Activated CD8-positive, alpha-beta T cell treated with anti-CD3 and anti-CD28 coated beads for 36 hours (primary cell): ENCODE results near the gene DDO. TPM values are rescaled to one million over a fixed set of nuclear protein-coding genes. Genes with fewer than 3 reads are reported as not detected.

Experiments used
- ATAC-seq: fragments of 200-7000 bp; cut with Tn5 transposase; one replicate; pipeline ENCODE4 v1.10.0; 2021; ENCODE audit warnings: mild to moderate bottlenecking, moderate library complexity
- CTCF ChIA-PET: fragments of 350-600 bp; sonication (Branson Sonifier 250); formaldehyde crosslinking; loops from one replicate; lab custom pipeline; 2021; ENCODE audit warnings: antibody characterized with exemption; lab: Charles Lee
- POLR2A ChIA-PET: fragments of 350-600 bp; sonication (Branson Sonifier 250); formaldehyde crosslinking; loops from one replicate; lab custom pipeline; 2021; ENCODE audit warnings: antibody characterized with exemption; lab: Charles Lee
- DNase-seq: peaks from one replicate; pipeline ENCODE4 v3.0.0-alpha.2; 2020
- H3K27ac Mint-ChIP-seq: one replicate; pipeline ENCODE4 v1.8.0; 2021; ENCODE audit warnings: mild to moderate bottlenecking, mixed read lengths
- H3K27me3 Mint-ChIP-seq: one replicate; pipeline ENCODE4 v1.8.0; 2021; ENCODE audit warnings: mixed read lengths
- H3K36me3 Mint-ChIP-seq: one replicate; pipeline ENCODE4 v1.8.0; 2021; ENCODE audit warnings: low read depth, mixed read lengths
- H3K4me1 Mint-ChIP-seq: one replicate; pipeline ENCODE4 v1.8.0; 2021; ENCODE audit warnings: low read depth, mixed read lengths
- H3K4me3 Mint-ChIP-seq: one replicate; pipeline ENCODE4 v1.8.0; 2021; ENCODE audit warnings: mild to moderate bottlenecking, moderate library complexity, mixed read lengths
- H3K9me3 Mint-ChIP-seq: one replicate; pipeline ENCODE4 v1.8.0; 2021; ENCODE audit warnings: mixed read lengths
- intact Hi-C: fragments of 100-400 bp; cut with micrococcal nuclease; formaldehyde crosslinking; loops from one replicate; pipeline ENCODE4 v1.10.0; 2022
- total RNA-seq, 2 experiments: library from RNA; stranded (reverse); gene quantifications; one replicate each; pipeline ENCODE4 v1.2.3, GENCODE V29; 2021
- TF ChIP-seq, protein P1 (sequence below): fragments of 200-600 bp; IDR thresholded peaks from one replicate; pipeline ENCODE4 v1.8.0; 2022; ENCODE audit warnings: antibody characterized with exemption, mild to moderate bottlenecking

DDO gene
- total RNA-seq, 2 experiments from 2014 or later: not detected

GRCh38 chr6:110387986-110388385 is 27.4 kb downstream of the DDO start:
- H3K36me3 Mint-ChIP-seq: no peaks in the 10 kb centered on the region
- TF ChIP-seq, protein P1, sequence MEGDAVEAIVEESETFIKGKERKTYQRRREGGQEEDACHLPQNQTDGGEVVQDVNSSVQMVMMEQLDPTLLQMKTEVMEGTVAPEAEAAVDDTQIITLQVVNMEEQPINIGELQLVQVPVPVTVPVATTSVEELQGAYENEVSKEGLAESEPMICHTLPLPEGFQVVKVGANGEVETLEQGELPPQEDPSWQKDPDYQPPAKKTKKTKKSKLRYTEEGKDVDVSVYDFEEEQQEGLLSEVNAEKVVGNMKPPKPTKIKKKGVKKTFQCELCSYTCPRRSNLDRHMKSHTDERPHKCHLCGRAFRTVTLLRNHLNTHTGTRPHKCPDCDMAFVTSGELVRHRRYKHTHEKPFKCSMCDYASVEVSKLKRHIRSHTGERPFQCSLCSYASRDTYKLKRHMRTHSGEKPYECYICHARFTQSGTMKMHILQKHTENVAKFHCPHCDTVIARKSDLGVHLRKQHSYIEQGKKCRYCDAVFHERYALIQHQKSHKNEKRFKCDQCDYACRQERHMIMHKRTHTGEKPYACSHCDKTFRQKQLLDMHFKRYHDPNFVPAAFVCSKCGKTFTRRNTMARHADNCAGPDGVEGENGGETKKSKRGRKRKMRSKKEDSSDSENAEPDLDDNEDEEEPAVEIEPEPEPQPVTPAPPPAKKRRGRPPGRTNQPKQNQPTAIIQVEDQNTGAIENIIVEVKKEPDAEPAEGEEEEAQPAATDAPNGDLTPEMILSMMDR: no peak
- H3K27me3 Mint-ChIP-seq: no peaks in the 10 kb centered on the region
- no peak overlapping the region for H3K27ac Mint-ChIP-seq
- no peaks in the 10 kb centered on the region for H3K9me3 Mint-ChIP-seq
- no peak overlapping the region for H3K4me3 Mint-ChIP-seq
- ATAC-seq (no peak), DNase-seq (no peak)
- intact Hi-C loops: no loop called here
- H3K4me1 Mint-ChIP-seq: peaks cover 25% of the 10 kb centered on the region
- ChIA-PET CTCF (interaction anchor here (0.7 to 1.3 kb wide), 3 partner anchors 133 to 348 kb away, joined by 3 to 5 read pairs (median 5); no protein-coding TSS in a partner anchor), POLR2A (no interaction called here)

- no peak for ATAC-seq
- no peaks in the 10 kb centered on the region for H3K36me3 Mint-ChIP-seq
- no peak overlapping the region for H3K4me3 Mint-ChIP-seq
- peaks cover 22% of the 10 kb centered on the region for H3K4me1 Mint-ChIP-seq
- TF ChIP-seq, protein P1: no peak
- CTCF ChIA-PET: interaction anchor here (1.3 to 1.8 kb wide), 2 partner anchors 19 to 345 kb away, joined by 3 to 8 read pairs; no protein-coding TSS in a partner anchor
- H3K27me3 Mint-ChIP-seq: no peaks in the 10 kb centered on the region
- H3K9me3 Mint-ChIP-seq: peaks cover 1% of the 10 kb centered on the region
- intact Hi-C loops: no loop called here
- POLR2A ChIA-PET: no interaction called here
- DNase-seq: no peak
- no peak overlapping the region for H3K27ac Mint-ChIP-seq
Observed at GRCh38 chr6:110385458-110385863, 29.9 kb downstream of the DDO start.

GRCh38 chr6:110378552-110378951 is 36.8 kb downstream of the DDO start:
- ChIA-PET CTCF (no interaction called here), POLR2A (no interaction called here)
- no peak overlapping the region for H3K4me3 Mint-ChIP-seq
- no peak for DNase-seq
- ATAC-seq: no peak
- intact Hi-C loops: no loop called here
- peaks cover 1% of the 10 kb centered on the region for H3K9me3 Mint-ChIP-seq
- H3K27ac Mint-ChIP-seq: no peak overlapping the region
- no peaks in the 10 kb centered on the region for H3K4me1 Mint-ChIP-seq
- TF ChIP-seq, protein P1: no peak
- no peaks in the 10 kb centered on the region for H3K27me3 Mint-ChIP-seq
- no peaks in the 10 kb centered on the region for H3K36me3 Mint-ChIP-seq

- no peak for DNase-seq
- ChIA-PET CTCF (interaction anchor here (1.1 to 2.0 kb wide), 4 partner anchors 12 to 329 kb away, joined by 4 to 9 read pairs (median 4); no protein-coding TSS in a partner anchor), POLR2A (no interaction called here)
- H3K9me3 Mint-ChIP-seq: no peaks in the 10 kb centered on the region
- H3K4me1 Mint-ChIP-seq: peaks cover 38% of the 10 kb centered on the region
- no peak overlapping the region for H3K27ac Mint-ChIP-seq
- no peak for ATAC-seq
- intact Hi-C loops: no loop called here
- no peaks in the 10 kb centered on the region for H3K36me3 Mint-ChIP-seq
- H3K4me3 Mint-ChIP-seq: no peak overlapping the region
- TF ChIP-seq, protein P1: no peak
- H3K27me3 Mint-ChIP-seq: no peaks in the 10 kb centered on the region
Observed at GRCh38 chr6:110369066-110369465, 46.3 kb downstream of the DDO start.

DNA sequence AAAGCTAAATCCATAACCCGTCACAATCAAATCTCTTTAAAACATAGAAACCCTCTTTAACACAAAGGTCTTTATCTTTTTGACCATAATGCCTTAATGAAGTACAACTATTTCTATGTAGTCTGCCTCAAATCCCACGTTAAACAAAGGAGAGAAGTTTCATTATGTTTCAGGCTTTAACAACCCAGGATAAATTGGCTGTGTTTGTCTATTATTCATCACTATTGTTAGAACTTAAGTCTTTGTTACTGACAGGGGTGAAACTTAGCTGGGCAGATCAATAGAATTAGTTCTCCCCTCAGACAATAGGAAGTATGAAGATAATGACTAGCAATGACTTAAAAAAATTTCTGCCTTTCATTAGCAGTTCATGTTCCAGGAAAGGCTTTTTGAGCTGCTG is 47.1 kb downstream of the DDO start:
- H3K36me3 Mint-ChIP-seq: no peaks in the 10 kb centered on the region
- POLR2A ChIA-PET: interaction anchor here (0.8 kb wide), 1 partner anchor 13 kb away, joined by 3 read pairs; no protein-coding TSS in a partner anchor

More for the DNA sequence above, 47.1 kb downstream of the DDO start:
- no peak for DNase-seq
- Mint-ChIP-seq H3K9me3 (no peaks in the 10 kb centered on the region), H3K4me1 (peaks cover 40% of the 10 kb centered on the region), H3K27me3 (no peaks in the 10 kb centered on the region), H3K27ac (no peak overlapping the region), H3K4me3 (no peak overlapping the region)
- CTCF ChIA-PET: interaction anchor here (0.8 to 2.0 kb wide), 5 partner anchors 11 to 328 kb away, joined by 3 to 9 read pairs (median 4); no protein-coding TSS in a partner anchor
- intact Hi-C loops: no loop called here
- no peak for ATAC-seq
- TF ChIP-seq, protein P1: no peak
